ENCODE measurements around the gene TMC6. TPM values are rescaled to one million over a fixed set of nuclear protein-coding genes. Genes with fewer than 3 reads are reported as not detected.

Gene TMC6
- polyA plus RNA-seq, 1 of the 3 experiments (the other 2 are of a cell fraction) = 5.5 TPM

DNA sequence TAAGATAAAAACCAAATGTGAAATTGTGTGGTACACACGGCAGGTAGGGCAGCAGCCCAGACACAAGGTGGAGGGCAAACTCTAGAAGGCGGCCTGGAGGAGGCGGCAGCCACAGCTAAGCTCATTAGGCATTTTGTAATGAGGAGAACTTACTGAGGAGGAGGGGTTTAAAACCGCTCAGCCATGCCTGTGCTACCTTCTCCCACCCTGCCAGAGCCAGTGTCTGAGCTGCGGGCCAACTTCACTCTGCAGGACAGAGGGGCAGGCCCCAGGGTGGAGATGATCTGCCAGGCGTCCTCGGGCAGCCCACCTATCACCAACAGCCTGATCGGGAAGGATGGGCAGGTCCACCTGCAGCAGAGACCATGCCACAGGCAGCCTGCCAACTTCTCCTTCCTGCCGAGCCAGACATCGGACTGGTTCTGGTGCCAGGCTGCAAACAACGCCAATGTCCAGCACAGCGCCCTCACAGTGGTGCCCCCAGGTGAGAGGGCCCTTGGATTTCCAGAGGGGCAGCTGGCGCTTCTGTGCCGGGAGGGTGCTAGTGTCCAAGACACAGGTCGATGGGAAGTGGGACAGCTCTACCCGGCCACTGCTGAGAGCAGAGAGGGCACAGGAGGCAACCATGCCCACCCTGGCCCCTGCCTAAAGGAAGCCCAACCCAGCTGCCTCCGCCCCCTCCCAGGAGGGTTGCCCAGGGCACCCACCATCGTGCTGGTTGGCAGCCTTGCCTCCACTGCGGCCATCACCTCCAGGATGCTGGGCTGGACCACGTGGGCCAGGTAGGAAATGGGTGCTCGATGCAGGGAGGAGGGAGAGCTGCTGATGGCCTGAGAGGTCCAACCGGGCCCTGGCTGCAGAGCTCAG lies 35.6 kb upstream of the TMC6 start:
- POLR2A ChIA-PET = interaction anchor here (0.9 to 1.3 kb wide), 3 partner anchors 11 to 20 kb away, joined by 3 to 5 read pairs (median 4); no protein-coding TSS in a partner anchor
- no peaks in the 10 kb centered on the region for H4K20me1 ChIP-seq (ENCODE audit: insufficient read depth)

DNA sequence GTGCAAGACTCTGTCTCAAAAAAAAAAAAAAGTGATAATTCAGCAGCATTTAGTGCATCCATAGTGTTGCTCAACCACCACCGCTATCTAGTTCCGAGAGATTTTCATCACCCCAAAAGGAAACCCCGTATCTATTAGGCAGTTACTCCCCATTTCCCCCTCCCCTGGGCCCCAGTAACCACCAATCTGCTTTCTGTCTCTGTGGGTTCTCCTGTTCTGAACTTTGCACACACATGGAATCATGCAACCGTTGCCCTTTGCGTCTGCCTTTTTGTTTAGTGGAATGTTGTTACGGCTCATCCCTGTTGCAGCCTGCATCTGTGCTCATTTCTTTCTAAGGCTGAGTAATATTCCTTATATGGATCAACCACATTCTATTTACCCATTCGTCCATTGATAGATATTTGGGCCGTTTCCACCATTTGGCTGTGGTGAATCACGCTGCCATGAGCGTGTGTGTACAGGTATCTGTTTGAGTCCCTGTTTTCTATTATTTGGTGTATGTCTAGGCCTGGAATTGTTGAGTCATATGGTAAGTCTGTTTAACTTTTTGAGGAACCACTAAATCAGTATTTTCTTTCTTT lies 31.1 kb upstream of the TMC6 start:
- H3K4me1 ChIP-seq (ENCODE audit: control insufficient read depth in 1 of 2, insufficient read depth in 2 of 2, low read depth in 1 of 2, low read length in 1 of 2) = peaks cover 0 to 5% of the 10 kb centered on the region in 2 experiments; a peak in 1 of 4 replicates
- no peak overlapping the region for H3K27ac ChIP-seq (ENCODE audit: low read depth in 2 of 2, low read length in 1 of 2)
- POLR2A ChIA-PET = no interaction called here
- CTCF ChIA-PET = interaction anchor here (0.6 to 1.4 kb wide), 4 partner anchors 15 to 166 kb away, joined by 3 to 4 read pairs (median 3); no protein-coding TSS in a partner anchor
- H2AFZ ChIP-seq (ENCODE audit: low read depth) = no peak overlapping the region
- no peaks in the 10 kb centered on the region for H3K9me2 ChIP-seq
- TF ChIP-seq FOXJ3 (CRISPR knock-in tag; IDR thresholded peaks at IDR 0.05) = no peak
- no peak for TF ChIP-seq RCOR1 (IDR thresholded peaks at IDR 0.05; ENCODE audit: low read length)
- TF ChIP-seq, protein P1, sequence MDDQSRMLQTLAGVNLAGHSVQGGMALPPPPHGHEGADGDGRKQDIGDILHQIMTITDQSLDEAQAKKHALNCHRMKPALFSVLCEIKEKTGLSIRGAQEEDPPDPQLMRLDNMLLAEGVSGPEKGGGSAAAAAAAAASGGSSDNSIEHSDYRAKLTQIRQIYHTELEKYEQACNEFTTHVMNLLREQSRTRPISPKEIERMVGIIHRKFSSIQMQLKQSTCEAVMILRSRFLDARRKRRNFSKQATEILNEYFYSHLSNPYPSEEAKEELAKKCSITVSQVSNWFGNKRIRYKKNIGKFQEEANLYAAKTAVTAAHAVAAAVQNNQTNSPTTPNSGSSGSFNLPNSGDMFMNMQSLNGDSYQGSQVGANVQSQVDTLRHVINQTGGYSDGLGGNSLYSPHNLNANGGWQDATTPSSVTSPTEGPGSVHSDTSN (IDR thresholded peaks at IDR 0.05) = no peak
- no peak; the same call in 1 of the 2 replicates for TF ChIP-seq FOSL2 (IDR thresholded peaks at IDR 0.05; ENCODE audit: borderline replicate concordance, low read depth)
- no peak for TF ChIP-seq TCF12 (IDR thresholded peaks at IDR 0.05)
- TF ChIP-seq, protein P2, sequence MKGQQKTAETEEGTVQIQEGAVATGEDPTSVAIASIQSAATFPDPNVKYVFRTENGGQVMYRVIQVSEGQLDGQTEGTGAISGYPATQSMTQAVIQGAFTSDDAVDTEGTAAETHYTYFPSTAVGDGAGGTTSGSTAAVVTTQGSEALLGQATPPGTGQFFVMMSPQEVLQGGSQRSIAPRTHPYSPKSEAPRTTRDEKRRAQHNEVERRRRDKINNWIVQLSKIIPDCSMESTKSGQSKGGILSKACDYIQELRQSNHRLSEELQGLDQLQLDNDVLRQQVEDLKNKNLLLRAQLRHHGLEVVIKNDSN (IDR thresholded peaks at IDR 0.05; ENCODE audit: borderline replicate concordance, low read depth) = no peak
- TF ChIP-seq NRF1 (IDR thresholded peaks at IDR 0.05; ENCODE audit: low read depth, low read length) = no peak
- TF ChIP-seq SMC3 (IDR thresholded peaks at IDR 0.05; ENCODE audit: low read depth, low read length) = no peak
- TF ChIP-seq SIN3A (IDR thresholded peaks at IDR 0.05; ENCODE audit: borderline replicate concordance, low read depth, low read length) = no peak
- no peaks in the 10 kb centered on the region for H3K27me3 ChIP-seq (ENCODE audit: insufficient read depth)
- no peaks in the 10 kb centered on the region for H3F3A ChIP-seq (replicated peaks; ENCODE audit: insufficient read depth)
- DNase-seq = no peak
- no peaks in the 10 kb centered on the region for H4K20me1 ChIP-seq (ENCODE audit: insufficient read depth)
- WGBS (ENCODE audit: low lambda C conversion rate) = 77% methylated on average over 10 of the region's 10 CpGs
- H3K9ac ChIP-seq = no peak overlapping the region
- H3K9me3 ChIP-seq = no peaks in the 10 kb centered on the region
- no peaks in the 10 kb centered on the region for H3K36me3 ChIP-seq (replicated peaks in 1 of 2; ENCODE audit: control insufficient read depth in 1 of 2, insufficient read depth in 2 of 2, low read length in 1 of 2)
- no peak overlapping the region for H3K4me3 ChIP-seq (ENCODE audit: low read depth in 2 of 2, low read length in 1 of 2)
- no peaks in the 10 kb centered on the region for H3K79me2 ChIP-seq (ENCODE audit: insufficient read depth)
- H3K4me2 ChIP-seq = no peak overlapping the region

More for the DNA sequence above, 35.6 kb upstream of the TMC6 start:
- Histone ChIP-seq H3K9ac (no peak overlapping the region), H3K79me2 (ENCODE audit: insufficient read depth) (no peaks in the 10 kb centered on the region), H3K4me3 (ENCODE audit: low read depth in 2 of 2, low read length in 1 of 2) (no peak overlapping the region), H3K9me3 (no peaks in the 10 kb centered on the region), H3K36me3 (replicated peaks in 1 of 2; ENCODE audit: control insufficient read depth in 1 of 2, insufficient read depth in 2 of 2, low read length in 1 of 2) (no peaks in the 10 kb centered on the region), H3K4me1 (ENCODE audit: control insufficient read depth in 1 of 2, insufficient read depth in 2 of 2, low read depth in 1 of 2, low read length in 1 of 2) (peaks cover 0 to 8% of the 10 kb centered on the region in 2 experiments; a peak in 1 of 4 replicates), H3K27me3 (ENCODE audit: insufficient read depth) (no peaks in the 10 kb centered on the region), H3K27ac (ENCODE audit: low read depth in 2 of 2, low read length in 1 of 2) (no peak overlapping the region), H3K9me2 (no peaks in the 10 kb centered on the region), H3K4me2 (no peak overlapping the region), H2AFZ (ENCODE audit: low read depth) (no peak overlapping the region), H3F3A (replicated peaks; ENCODE audit: insufficient read depth) (no peaks in the 10 kb centered on the region)
- TF ChIP-seq ELF1 (IDR thresholded peaks at IDR 0.05) (no peak), GABPA (IDR thresholded peaks at IDR 0.05; ENCODE audit: low read depth) (no peak), FOSL2 (IDR thresholded peaks at IDR 0.05; ENCODE audit: borderline replicate concordance, low read depth) (no peak), RCOR1 (IDR thresholded peaks at IDR 0.05; ENCODE audit: low read length) (no peak), MXI1 (IDR thresholded peaks at IDR 0.05; ENCODE audit: low read depth, low read length) (no peak), TEAD4 (IDR thresholded peaks at IDR 0.05; ENCODE audit: borderline replicate concordance, insufficient read depth) (no peak), RFX5 (IDR thresholded peaks at IDR 0.05; ENCODE audit: low read length) (no peak), JUND (IDR thresholded peaks at IDR 0.05) (no peak), YY1 (IDR thresholded peaks at IDR 0.05; ENCODE audit: low read depth) (no peak)
- TF ChIP-seq, protein P3, sequence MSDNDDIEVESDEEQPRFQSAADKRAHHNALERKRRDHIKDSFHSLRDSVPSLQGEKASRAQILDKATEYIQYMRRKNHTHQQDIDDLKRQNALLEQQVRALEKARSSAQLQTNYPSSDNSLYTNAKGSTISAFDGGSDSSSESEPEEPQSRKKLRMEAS (IDR thresholded peaks at IDR 0.05; ENCODE audit: low read depth) = no peak
- peak; percentile 42 for DNase-seq
- 72% methylated on average over 15 of the region's 22 CpGs for WGBS (ENCODE audit: low lambda C conversion rate)
- CTCF ChIA-PET = interaction anchor here (1.0 to 1.4 kb wide), 6 partner anchors 9 to 53 kb away, joined by 3 to 12 read pairs (median 4); no protein-coding TSS in a partner anchor

Measured in SK-N-SH (cell line).